ENCODE data around the gene FAM162A.
"Not testable (repeated sequence)": the region's sequence is repeated elsewhere in the genome, so short reads cannot be mapped to it uniquely, and the experiment has no call there.

Gene FAM162A

DNA sequence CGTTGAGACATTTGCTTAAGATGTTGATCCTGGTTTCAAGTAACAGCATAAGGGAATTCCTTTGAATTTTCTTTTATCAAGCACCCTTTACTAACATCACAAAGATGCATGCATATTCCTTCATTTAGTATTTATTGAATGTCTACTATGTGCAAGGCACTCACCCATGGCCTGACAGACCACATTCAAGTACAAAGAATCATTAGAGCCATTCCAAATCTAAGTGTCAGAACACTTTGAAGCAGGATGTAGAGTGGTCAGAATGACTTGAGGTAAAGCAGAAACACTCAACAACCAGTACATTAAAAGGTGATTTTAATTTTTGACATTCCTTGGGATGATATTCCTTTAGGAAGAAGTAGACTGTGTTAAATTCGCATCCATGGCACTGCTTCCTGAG lies 37.9 kb downstream of the FAM162A start:
- DNase-seq: no peak

DNA sequence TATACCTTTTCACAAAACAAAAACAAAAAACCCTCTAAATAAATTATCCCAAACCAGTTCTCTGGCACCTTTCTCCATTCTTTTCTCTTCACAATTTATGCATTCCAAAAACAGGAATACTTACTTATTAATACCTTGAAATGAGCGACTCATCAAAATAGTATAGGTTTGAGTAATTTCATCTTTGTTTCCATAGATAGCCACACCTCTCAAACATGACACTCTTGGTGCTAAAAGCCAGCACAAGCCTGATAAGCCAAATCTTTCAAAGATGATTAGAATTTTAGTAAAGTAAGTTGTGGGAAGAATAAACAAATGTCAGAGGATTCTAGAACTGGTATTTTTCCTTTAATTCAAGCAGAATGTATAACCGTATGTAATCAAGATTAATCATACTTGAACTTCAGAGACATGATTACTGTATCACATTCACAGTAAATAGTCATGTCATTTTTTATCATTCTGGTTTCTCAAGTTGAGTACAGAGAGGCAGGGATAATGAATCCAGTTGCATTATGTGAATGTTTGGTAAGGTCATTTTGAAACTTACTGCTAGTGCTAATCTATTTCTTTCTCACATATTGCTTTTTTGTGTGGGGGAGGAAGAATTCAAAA lies 44.0 kb downstream of the FAM162A start:
- no peak for DNase-seq

DNA sequence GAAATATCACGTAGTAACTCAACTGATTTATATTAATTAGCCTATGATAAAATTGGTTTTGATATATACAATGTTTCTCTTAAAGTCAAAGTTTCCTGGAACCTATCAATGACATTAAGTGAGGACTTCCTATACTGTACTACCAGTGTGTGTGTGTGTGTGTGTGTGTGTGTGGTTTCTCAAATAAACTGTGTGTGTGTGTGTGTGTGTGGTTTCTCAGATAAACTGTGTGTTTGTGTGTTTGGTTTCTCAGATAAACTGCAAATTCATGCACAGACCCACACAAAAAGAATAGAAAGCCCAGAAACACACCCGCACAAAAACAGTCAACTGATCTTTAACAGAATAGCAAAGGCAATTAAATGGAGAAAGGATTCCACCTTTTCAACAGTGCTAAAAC lies 46.4 kb downstream of the FAM162A start:
- DNase-seq: no peak

DNA sequence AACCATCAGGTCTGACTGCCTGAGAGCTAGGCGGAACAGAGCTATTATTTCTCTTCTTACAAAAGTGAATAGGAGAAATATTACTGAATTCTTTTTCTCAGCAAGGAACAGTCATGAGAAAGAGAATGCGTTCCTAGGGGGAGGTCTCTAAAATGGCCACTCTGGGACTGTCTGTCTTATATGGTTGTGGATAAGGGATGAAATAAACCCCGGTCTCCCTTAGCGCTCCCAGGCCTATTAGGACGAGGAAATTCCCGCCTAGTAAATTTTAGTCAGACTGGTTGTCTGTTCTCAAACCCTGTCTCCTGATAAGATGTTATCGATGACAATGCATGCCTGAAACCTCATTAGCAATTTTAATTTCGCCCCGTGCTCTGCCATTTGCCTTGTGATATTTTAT lies 52.0 kb downstream of the FAM162A start:
- DNase-seq: no peak

DNA sequence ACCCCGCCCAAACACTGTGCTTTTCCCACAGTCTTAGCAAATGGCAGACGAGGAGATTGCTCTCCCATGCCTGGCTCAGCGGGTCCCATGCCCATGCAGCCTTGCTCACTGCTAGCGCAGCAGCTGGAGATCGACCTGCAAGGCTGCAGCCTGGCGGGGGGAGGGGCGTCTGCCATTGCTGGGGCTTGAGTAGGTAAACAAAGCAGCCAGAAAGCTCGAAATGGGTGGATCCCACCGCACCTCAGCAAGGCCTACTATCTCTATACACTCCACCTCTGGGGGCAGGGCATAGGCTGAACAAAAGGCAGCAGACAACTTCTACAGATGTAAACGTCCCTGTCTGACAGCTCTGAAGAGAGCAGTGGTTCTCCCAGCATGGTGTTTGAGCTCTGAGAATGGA lies 59.1 kb downstream of the FAM162A start:
- DNase-seq: no peak

DNA sequence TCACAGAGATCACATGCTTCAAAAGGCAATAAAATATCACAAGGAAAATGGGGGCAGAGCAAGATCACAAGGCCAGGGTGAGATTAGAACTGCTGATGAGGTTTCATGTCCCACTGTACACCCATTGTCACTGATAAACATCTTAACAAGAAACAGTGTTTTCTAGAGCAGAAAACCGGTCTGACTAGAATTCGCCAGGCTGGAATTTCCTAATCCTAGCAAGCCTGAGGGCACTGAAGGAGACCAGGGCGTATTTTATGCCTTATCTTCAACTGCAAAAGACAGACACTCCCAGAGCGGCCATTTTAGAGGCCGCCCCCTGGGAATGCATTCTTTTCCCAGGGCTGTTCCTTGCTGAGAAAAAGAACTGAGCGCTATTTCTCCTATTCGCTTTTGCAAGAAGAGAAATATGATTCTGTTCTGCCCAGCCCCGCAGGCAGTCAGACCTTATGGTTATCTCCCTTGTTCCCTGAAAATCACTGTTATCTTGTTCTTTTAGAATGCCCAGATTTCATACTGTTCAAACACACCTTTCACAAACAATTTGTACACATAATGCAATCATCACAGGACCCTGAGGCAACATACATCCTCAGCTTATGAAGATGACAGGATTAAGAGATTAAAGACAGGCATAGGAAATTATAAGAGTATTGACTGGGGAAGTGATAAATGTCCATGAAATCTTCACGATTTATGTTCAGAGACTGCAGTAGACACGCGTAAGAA lies 59.9 kb downstream of the FAM162A start:
- DNase-seq: not testable (repeated sequence)

DNA sequence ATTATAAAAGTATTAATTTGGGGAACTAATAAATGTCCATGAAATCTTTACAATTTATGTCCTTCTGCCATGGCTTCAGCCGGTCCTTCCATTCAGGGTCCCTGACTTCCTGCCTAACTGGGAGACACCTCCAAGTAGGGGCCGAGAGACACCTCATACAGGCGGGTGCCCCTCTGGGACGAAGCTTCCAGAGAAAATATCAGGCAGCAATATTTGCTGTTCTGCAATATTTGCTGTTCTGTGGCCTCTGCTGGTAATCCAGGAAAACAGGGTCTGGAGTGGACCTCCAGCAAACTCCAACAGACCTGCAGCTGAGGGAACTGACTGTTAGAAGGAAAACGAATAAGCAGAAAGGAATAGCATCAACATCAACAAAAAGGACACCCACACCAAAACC lies 60.5 kb downstream of the FAM162A start:
- DNase-seq: not testable (repeated sequence)

DNA sequence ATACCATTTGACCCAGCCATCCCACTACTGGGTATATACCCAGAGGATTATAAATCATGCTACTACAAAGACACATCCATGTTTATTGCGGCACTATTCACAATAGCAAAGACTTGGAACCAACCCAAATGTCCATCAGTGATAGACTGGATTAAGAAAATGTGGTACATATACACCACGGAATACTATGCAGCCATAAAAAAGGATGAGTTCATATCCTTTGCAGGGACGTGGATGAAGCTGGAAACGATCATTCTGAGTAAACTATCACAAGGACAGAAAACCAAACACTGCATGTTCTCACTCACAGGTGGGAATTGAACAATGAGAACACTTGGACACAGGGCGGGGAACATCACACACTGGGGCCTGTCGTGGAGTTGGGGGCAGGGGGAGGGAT lies 64.2 kb downstream of the FAM162A start:
- not testable (repeated sequence) for DNase-seq

DNA sequence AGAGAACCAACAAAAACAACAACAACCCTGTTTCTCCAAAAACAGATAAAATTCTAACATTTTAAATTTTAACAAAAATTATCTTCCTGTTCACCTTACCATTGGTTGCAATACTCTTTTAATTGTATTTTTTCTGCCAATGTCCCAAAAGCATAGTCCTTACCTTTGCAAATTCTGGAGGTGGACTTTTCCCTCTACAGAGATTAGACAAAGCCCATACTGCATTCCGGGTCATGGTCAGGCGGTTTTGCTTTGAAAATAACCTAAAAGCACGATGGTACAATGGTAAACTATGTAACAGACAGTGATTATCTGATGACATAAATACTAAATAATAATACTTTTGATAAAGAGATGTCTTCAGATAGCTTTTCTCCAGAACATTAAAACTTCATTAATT lies 67.4 kb downstream of the FAM162A start:
- no peak for DNase-seq

DNA sequence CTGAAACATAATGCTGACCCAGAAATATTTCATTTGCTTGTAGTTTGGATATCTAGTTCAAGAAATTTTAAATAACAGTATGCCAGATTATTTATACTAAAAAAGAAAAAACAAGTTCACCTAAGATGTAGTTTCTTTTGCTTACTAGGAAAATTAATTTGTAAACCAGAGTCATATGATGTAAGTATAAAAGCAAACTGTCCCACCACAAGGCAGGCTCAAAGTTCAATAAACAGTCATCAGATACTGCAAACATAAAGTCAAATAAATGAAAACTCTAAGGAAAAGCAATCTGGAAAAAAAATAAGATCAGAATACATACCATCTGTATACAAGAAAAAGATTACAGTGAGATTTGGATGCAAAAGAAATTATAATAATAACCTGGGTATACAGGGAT lies 72.1 kb downstream of the FAM162A start:
- DNase-seq: no peak

DNA sequence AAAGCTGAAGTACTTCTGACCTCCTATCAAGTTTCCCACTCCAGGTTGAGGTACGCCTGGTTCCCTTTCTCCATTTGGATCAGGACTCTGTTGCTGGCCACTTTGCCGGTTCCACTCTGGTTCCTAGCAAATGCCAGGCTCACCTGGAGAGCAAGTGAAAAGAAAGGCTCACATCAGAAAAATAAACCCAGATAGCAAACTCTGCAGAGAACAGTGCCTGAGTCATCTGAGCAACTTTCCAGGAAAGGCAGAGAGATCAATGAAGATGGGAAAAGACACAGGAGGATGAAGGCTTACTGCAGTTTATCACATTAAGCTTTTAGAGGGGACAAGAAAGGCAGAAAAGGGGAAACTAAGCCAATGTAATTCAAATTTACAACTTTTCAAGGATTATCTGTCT lies 73.7 kb downstream of the FAM162A start:
- no peak for DNase-seq

DNA sequence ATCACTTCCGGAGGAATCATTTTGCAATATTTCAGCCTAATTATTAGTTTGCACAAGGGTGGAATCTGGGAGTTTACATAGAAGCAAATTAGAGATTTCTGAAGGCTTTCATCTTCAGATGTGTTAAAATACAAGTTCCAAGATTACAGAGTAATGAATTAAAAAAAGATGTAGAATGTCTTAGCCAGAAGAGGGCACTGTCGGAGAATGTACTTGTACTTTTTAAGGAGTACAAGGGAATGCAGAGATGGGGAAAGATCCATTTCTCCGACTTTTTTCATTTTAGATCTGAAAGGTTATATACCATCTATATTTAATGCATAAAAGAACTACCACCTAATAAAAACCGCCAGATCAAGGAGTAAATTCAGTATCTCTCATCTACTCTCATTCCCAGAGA lies 75.0 kb downstream of the FAM162A start:
- DNase-seq: no peak

DNA sequence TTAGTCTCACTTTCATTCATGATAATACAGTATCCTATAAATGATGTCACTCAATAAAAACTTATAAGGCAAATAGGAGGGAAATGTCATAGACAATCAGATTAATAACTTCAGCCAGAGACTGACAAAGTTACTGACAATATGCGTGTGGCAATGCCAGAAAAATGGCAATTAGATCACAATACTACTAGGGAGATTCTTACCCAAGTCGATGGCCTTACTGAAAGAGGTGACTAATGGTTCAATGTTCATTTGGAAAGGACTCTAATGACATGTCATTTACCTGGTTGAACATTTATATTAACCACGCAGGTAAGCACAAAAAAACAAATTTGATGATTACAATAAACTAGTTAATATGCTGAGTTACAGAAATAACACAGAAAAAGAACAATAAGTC lies 77.8 kb downstream of the FAM162A start:
- no peak for DNase-seq

Data from NCI-H1436 treated with DMSO at 0.1 percent for 48 hours (cell line).